Esophagus muscularis mucosa (tissue), 4 donors: ENCODE results near the gene SEC22A. TPM values are rescaled to one million over a fixed set of nuclear protein-coding genes. Genes with fewer than 3 reads are reported as not detected.

Experiments
- DNase-seq: peaks from one replicate; pipeline ENCODE4 v3.0.0-alpha.2; 2017; ENCODE audit errors: extremely low spot score
- H3K27ac ChIP-seq, 4 donors: fragments of 200-600 bp; sonication (generic); replicated peaks in 1 of 4; 1 replicate in 3 of 4; 2 replicates in 1 of 4; pipeline ENCODE4 v1.5.1; 2016 to 2019; ENCODE audit warnings: mild to moderate bottlenecking in 1 of 4
- H3K27me3 ChIP-seq, 4 donors: fragments of 200-600 bp; sonication (generic); one replicate each; pipeline versions ENCODE4 v1.5.1 to v1.6.0; 2016 to 2019
- H3K36me3 ChIP-seq, 4 donors: fragments of 200-600 bp; sonication (generic); one replicate each; pipeline ENCODE4 v1.5.1; 2016 to 2019
- H3K4me1 ChIP-seq, 4 donors: fragments of 200-600 bp; sonication (generic); one replicate each; pipeline ENCODE4 v1.5.1; 2016 to 2019
- H3K4me3 ChIP-seq, 4 donors: fragments of 200-600 bp; sonication (generic); 1 replicate in 2 of 4; 2 replicates in 2 of 4; pipeline ENCODE4 v1.5.1; 2016 to 2019; ENCODE audit warnings: mild to moderate bottlenecking in 4 of 4, moderate library complexity in 1 of 4
- H3K9me3 ChIP-seq, 4 donors: fragments of 200-600 bp; sonication (generic); 1 replicate in 3 of 4; 2 replicates in 1 of 4; pipeline ENCODE4 v1.5.1; 2016 to 2019
- CTCF ChIP-seq, 3 experiments: fragments of 200-600 bp in 2 of 3; fragments of 450-650 bp in 1 of 3; sonication (generic) in 2 of 3; IDR thresholded peaks; one replicate each; pipeline ENCODE4 v1.5.1; 2017 to 2019; ENCODE audit warnings: antibody characterized with exemption in 3 of 3, mild to moderate bottlenecking in 2 of 3, moderate library complexity in 1 of 3
- EP300 ChIP-seq: sonication (generic); formaldehyde crosslinking; IDR thresholded peaks from one replicate; pipeline ENCODE4 v1.6.1; 2017; ENCODE audit warnings: antibody characterized with exemption
- POLR2A ChIP-seq: fragments of 450-650 bp; IDR thresholded peaks from one replicate; pipeline ENCODE4 v1.6.1; 2017; ENCODE audit warnings: antibody characterized with exemption, moderate library complexity, mild to moderate bottlenecking, low read depth
- POLR2AphosphoS5 ChIP-seq, 2 donors: sonication (generic); formaldehyde crosslinking; IDR thresholded peaks; one replicate each; pipeline ENCODE4 v1.6.1; 2017; ENCODE audit warnings: antibody characterized with exemption in 2 of 2
- WGBS: methylation state at CpG from one replicate; pipeline ENCODE4 v1.1.5; 2018; 5-methylcytosine and 5-hydroxymethylcytosine counted together
- intact Hi-C: fragments of 100-400 bp; cut with DNase I; formaldehyde crosslinking; loops from one replicate; pipeline ENCODE4 v1.15.1; 2023
- total RNA-seq, 4 donors: library from RNA; depleted of rRNA; stranded (reverse); fragments of >200 nt; gene quantifications; one replicate each; pipeline versions ENCODE4 v1.1.0 to v1.2.1, GENCODE V29; 2016

SEC22A gene, protein sequence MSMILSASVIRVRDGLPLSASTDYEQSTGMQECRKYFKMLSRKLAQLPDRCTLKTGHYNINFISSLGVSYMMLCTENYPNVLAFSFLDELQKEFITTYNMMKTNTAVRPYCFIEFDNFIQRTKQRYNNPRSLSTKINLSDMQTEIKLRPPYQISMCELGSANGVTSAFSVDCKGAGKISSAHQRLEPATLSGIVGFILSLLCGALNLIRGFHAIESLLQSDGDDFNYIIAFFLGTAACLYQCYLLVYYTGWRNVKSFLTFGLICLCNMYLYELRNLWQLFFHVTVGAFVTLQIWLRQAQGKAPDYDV
- total RNA-seq, result 10 to 100 TPM; 12.0 to 29.9 (median 20.0) TPM

DNA sequence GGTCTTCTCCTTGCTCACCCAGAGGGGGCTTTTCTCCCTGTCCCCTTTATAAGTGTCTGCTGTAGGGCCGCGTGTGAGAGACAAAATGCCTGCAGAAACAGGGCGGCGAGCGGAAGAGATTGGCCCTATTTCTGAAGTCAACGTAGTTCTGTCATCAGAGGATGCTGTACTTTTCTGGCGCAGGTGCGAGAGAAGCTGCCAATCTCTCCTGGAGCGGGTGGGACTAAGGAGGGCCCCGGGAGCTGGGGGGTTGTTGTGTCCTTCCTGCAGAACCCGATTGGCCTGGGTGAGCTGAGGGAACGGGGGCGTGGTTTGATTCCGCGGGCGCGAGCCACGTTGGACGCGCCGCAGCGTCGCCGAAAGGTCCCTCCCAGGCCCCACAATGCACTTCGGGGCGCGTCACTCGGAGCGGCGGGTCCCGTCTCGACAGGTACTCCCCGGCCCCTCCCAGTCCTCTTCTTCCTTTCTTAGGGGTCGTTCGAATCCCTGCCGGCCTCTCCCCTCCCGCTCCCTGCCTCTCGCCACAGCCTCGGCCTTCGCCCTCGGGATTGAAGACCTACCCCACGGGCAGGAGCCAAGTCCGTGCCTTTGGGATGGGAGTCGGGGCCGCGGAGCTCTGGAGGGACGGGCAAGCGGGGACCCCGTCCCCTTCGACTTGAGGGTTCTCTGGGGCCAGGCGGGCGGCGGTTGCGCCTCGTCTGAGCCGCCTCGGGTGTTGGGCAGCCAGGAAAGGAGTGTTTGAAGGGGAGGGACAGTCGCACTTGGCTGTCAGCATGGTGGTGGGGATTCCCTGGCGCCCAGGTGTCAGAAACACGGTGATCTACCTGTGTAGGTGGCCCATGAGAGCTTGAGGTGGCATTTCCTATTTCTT is at the start of gene SEC22A:
Gene SEC22A, plus strand, starts transcription at position 387 of the 871 bp plus-strand sequence. CDS start 7,275 bp downstream, outside the sequence.
- no peaks in the 10 kb centered on the region for H3K36me3 ChIP-seq
- H3K4me3 ChIP-seq, result peak within 1 kb of the TSS; percentile 66 to 92 (median 91)
- H3K27ac ChIP-seq, result peak within 1 kb of the TSS; percentile 82 to 91 (median 87)
- no peaks in the 10 kb centered on the region for H3K9me3 ChIP-seq
- WGBS, result 0% methylated on average over 6 of the region's 60 CpGs
- intact Hi-C loops, result loop anchor here (10.0 kb wide), 1 partner anchor 137 kb away; the partner anchor contains the start of gene PDIA5
- TF ChIP-seq CTCF (IDR thresholded peaks at IDR 0.05) (peak in 1 of 3 experiments; percentile 4), POLR2AphosphoS5 (IDR thresholded peaks at IDR 0.05) (peak; percentile 91 to 95), EP300 (no peak), POLR2A (peak; percentile 23)
- H3K27me3 ChIP-seq, result no peaks in the 10 kb centered on the region
- DNase-seq, result peak; percentile 97
- peaks cover 5 to 22% (median 16%) of the 10 kb centered on the region in 4 donors for H3K4me1 ChIP-seq

DNA sequence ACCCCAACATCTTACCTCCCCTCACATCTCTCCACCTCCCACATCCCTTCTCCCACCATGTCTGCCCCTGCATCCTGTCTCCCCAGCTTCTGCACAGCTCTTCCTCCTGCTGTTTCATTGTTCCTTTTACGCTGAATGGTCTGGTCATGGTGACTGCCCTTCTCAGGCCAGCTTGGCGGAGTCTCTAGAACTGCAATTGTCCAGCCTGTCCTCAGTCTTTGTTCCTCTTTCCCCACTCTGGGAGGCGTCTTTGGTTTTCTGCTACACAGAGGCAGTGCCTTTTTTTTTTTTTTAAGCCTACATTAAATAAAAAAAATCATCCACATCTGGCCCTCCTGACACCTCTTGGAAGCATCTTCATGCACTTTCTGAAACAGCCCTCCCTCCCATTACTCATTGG is 49.1 kb upstream of the SEC22A start:
- no peaks in the 10 kb centered on the region for H3K9me3 ChIP-seq
- WGBS, result 86% methylated on average over 3 of the region's 3 CpGs
- intact Hi-C loops, result no loop called here
- DNase-seq, result no peak
- TF ChIP-seq POLR2A (no peak), POLR2AphosphoS5 (IDR thresholded peaks at IDR 0.05) (no peak), CTCF (IDR thresholded peaks at IDR 0.05) (no peak), EP300 (no peak)
- no peaks in the 10 kb centered on the region for H3K27me3 ChIP-seq
- H3K4me1 ChIP-seq, result no peaks in the 10 kb centered on the region
- H3K36me3 ChIP-seq, result peaks cover 11 to 93% (median 68%) of the 10 kb centered on the region in 4 donors
- no peak overlapping the region for H3K4me3 ChIP-seq
- no peak overlapping the region for H3K27ac ChIP-seq

- TF ChIP-seq POLR2A (no peak), POLR2AphosphoS5 (IDR thresholded peaks at IDR 0.05) (no peak), EP300 (no peak), CTCF (IDR thresholded peaks at IDR 0.05) (no peak)
- 84% methylated on average over 6 of the region's 6 CpGs for WGBS
These were observed 48.4 kb upstream of the SEC22A start for GRCh38 chr3:123153125-123154019.

More at GRCh38 chr3:123153125-123154019, 48.4 kb upstream of the SEC22A start:
- Histone ChIP-seq H3K9me3 (no peaks in the 10 kb centered on the region), H3K4me3 (no peak overlapping the region), H3K36me3 (peaks cover 11 to 92% (median 64%) of the 10 kb centered on the region in 4 donors), H3K4me1 (no peaks in the 10 kb centered on the region), H3K27ac (no peak overlapping the region), H3K27me3 (no peaks in the 10 kb centered on the region)
- intact Hi-C loops, result no loop called here
- no peak for DNase-seq
